ENCODE data around the gene NEK6.
A peak's percentile ranks its signal among the peaks of the same experiment; 100 is the strongest.

Gene NEK6

GRCh38 chr9:124340219-124341069 lies 82.7 kb downstream of the NEK6 start:
- Histone ChIP-seq H3K4me1 (peaks cover 7% of the 10 kb centered on the region), H3K36me3 (no peaks in the 10 kb centered on the region), H3K4me3 (ENCODE audit: low read depth, low read length) (no peak overlapping the region), H3K27me3 (no peaks in the 10 kb centered on the region), H3K9me3 (no peaks in the 10 kb centered on the region)
- no peak for TF ChIP-seq CTCF (IDR thresholded peaks at IDR 0.05; ENCODE audit: low read depth, low read length)
- DNase-seq, result no peak

GRCh38 chr9:124341455-124342170 lies 83.9 kb downstream of the NEK6 start:
- H3K9me3 ChIP-seq, result no peaks in the 10 kb centered on the region
- peaks cover 7% of the 10 kb centered on the region for H3K4me1 ChIP-seq
- H3K27me3 ChIP-seq, result no peaks in the 10 kb centered on the region
- TF ChIP-seq CTCF (IDR thresholded peaks at IDR 0.05; ENCODE audit: low read depth, low read length), result no peak
- H3K36me3 ChIP-seq, result no peaks in the 10 kb centered on the region
- H3K4me3 ChIP-seq (ENCODE audit: low read depth, low read length), result no peak overlapping the region
- no peak for DNase-seq

GRCh38 chr9:124342402-124342775 lies 84.6 kb downstream of the NEK6 start:
- TF ChIP-seq CTCF (IDR thresholded peaks at IDR 0.05; ENCODE audit: low read depth, low read length), result no peak
- H3K4me1 ChIP-seq, result peaks cover 7% of the 10 kb centered on the region
- H3K4me3 ChIP-seq (ENCODE audit: low read depth, low read length), result no peak overlapping the region
- no peaks in the 10 kb centered on the region for H3K36me3 ChIP-seq
- no peaks in the 10 kb centered on the region for H3K27me3 ChIP-seq
- no peak for DNase-seq
- no peaks in the 10 kb centered on the region for H3K9me3 ChIP-seq

GRCh38 chr9:124342776-124343485 lies 85.2 kb downstream of the NEK6 start:
- Histone ChIP-seq H3K9me3 (no peaks in the 10 kb centered on the region), H3K27me3 (no peaks in the 10 kb centered on the region), H3K4me1 (peaks cover 11% of the 10 kb centered on the region), H3K4me3 (ENCODE audit: low read depth, low read length) (peak overlapping the region; percentile 16; the same call in 1 of the 2 replicates), H3K36me3 (no peaks in the 10 kb centered on the region)
- DNase-seq, result peak; percentile 67
- TF ChIP-seq CTCF (IDR thresholded peaks at IDR 0.05; ENCODE audit: low read depth, low read length), result no peak

- H3K9me3 ChIP-seq, result no peaks in the 10 kb centered on the region
- no peak for TF ChIP-seq CTCF (IDR thresholded peaks at IDR 0.05; ENCODE audit: low read depth, low read length)
- peak overlapping the region; percentile 16; the same call in 1 of the 2 replicates for H3K4me3 ChIP-seq (ENCODE audit: low read depth, low read length)
- H3K4me1 ChIP-seq, result peaks cover 13% of the 10 kb centered on the region
- DNase-seq, result no peak
- no peaks in the 10 kb centered on the region for H3K27me3 ChIP-seq
- H3K36me3 ChIP-seq, result no peaks in the 10 kb centered on the region
Observed at GRCh38 chr9:124343533-124344290, 86.0 kb downstream of the NEK6 start.

All from BE2C (cell line).